H1 (cell line): Measurements from ENCODE around the gene SEMA6D. TPM values are rescaled to one million over a fixed set of nuclear protein-coding genes. Genes with fewer than 3 reads are reported as not detected.

Experiments used
- CTCF ChIA-PET: fragments of 300-600 bp; sonication (Branson Sonifier 250); formaldehyde crosslinking; loops from one replicate; lab custom pipeline; 2021; ENCODE audit not compliant: partially characterized antibody; lab: Charles Lee
- POLR2A ChIA-PET: fragments of 300-600 bp; sonication (Branson Sonifier 250); formaldehyde crosslinking; loops from one replicate; lab custom pipeline; 2021; ENCODE audit warnings: inconsistent platforms; ENCODE audit not compliant: partially characterized antibody; lab: Charles Lee
- DNase-seq, 2 experiments: peaks; one replicate each; pipeline versions ENCODE4 v3.0.0 to v3.0.0-alpha.2; 2010 to 2022; ENCODE audit warnings: low spot score in 2 of 2, low read depth in 1 of 2, mixed read lengths in 1 of 2
- FAIRE-seq: peaks from 2 replicates; lab custom pipeline; 2011; peaks lifted over from hg19 to GRCh38; lab: Jason Lieb, UNC
- H2AFZ ChIP-seq: 2 replicates; pipeline ENCODE4 v1.8.1; 2012; ENCODE audit warnings: low read length, inconsistent platforms
- H2AK5ac ChIP-seq: 2 replicates; pipeline ENCODE4 v1.6.1; 2013; ENCODE audit warnings: low read depth, low read length
- H2BK120ac ChIP-seq: replicated peaks from 2 replicates; pipeline ENCODE3; 2013; ENCODE audit warnings: low read depth, low read length, inconsistent platforms
- H2BK12ac ChIP-seq: 2 replicates; pipeline ENCODE4 v1.6.1; 2013; ENCODE audit warnings: low read depth, low read length
- H2BK15ac ChIP-seq: 2 replicates; pipeline ENCODE4 v1.6.1; 2013; ENCODE audit warnings: low read length
- H2BK20ac ChIP-seq: 2 replicates; pipeline ENCODE4 v1.6.1; 2013; ENCODE audit warnings: low read length
- H2BK5ac ChIP-seq: 2 replicates; pipeline ENCODE4 v1.6.1; 2013; ENCODE audit warnings: low read depth, low read length
- H3K14ac ChIP-seq: 2 replicates; pipeline ENCODE4 v1.6.1; 2013; ENCODE audit warnings: inconsistent platforms; ENCODE audit not compliant: insufficient read length
- H3K18ac ChIP-seq: 2 replicates; pipeline ENCODE4 v1.6.1; 2013; ENCODE audit warnings: low read length; ENCODE audit errors: extremely low read depth
- H3K23ac ChIP-seq: 2 replicates; pipeline ENCODE4 v1.6.1; 2013; ENCODE audit warnings: inconsistent platforms; ENCODE audit not compliant: insufficient read length
- H3K23me2 ChIP-seq: 2 replicates; pipeline ENCODE4 v1.6.1; 2013; ENCODE audit warnings: low read depth, low read length
- H3K27ac ChIP-seq: 2 replicates; pipeline ENCODE4 v1.6.1; 2011; ENCODE audit warnings: low read depth, low read length, inconsistent platforms
- H3K27me3 ChIP-seq, 4 experiments: replicated peaks in 1 of 4; 1 replicate in 1 of 4; 2 replicates in 3 of 4; pipeline versions ENCODE4 v1.6.1 to v1.8.1; 2011 to 2013; ENCODE audit warnings: low read length in 3 of 4, mild to moderate bottlenecking in 3 of 4, inconsistent platforms in 2 of 4, mixed read lengths in 2 of 4, moderate library complexity in 1 of 4; ENCODE audit not compliant: control insufficient read depth in 3 of 4, insufficient read depth in 3 of 4; ENCODE audit errors: extremely low read depth in 1 of 4
- H3K36me3 ChIP-seq, 4 experiments: 2 replicates each; pipeline versions ENCODE4 v1.6.1 to v1.8.1; 2011 to 2013; ENCODE audit warnings: mild to moderate bottlenecking in 4 of 4, low read length in 3 of 4, moderate library complexity in 2 of 4, control low read depth in 1 of 4, inconsistent platforms in 1 of 4; ENCODE audit not compliant: insufficient read depth in 4 of 4, control insufficient read depth in 2 of 4
- H3K4ac ChIP-seq: replicated peaks from 2 replicates; pipeline ENCODE3; 2013; ENCODE audit warnings: low read length, low read depth, mixed read lengths, inconsistent platforms; ENCODE audit not compliant: insufficient read length
- H3K4me1 ChIP-seq, 4 experiments: replicated peaks in 1 of 4; 1 replicate in 1 of 4; 2 replicates in 3 of 4; pipeline versions ENCODE4 v1.6.1 to v1.8.1; 2011 to 2013; ENCODE audit warnings: low read length in 3 of 4, inconsistent platforms in 2 of 4, mixed read lengths in 1 of 4; ENCODE audit not compliant: insufficient read depth in 4 of 4, control insufficient read depth in 3 of 4
- H3K4me2 ChIP-seq, 2 experiments: 2 replicates each; pipeline versions ENCODE4 v1.6.1 to v1.8.1; 2011 to 2013; ENCODE audit warnings: low read depth in 2 of 2, low read length in 2 of 2, control low read depth in 1 of 2, inconsistent platforms in 1 of 2, mild to moderate bottlenecking in 1 of 2; ENCODE audit not compliant: insufficient read depth in 1 of 2
- H3K4me3 ChIP-seq, 4 experiments: fragments of 200-600, 300-600 bp in 1 of 4; sonication (generic), shearing (Covaris generic), sonication (Bioruptor Twin) in 1 of 4; 2 replicates each; pipeline versions ENCODE4 v1.5.1 to v1.8.1; 2011 to 2016; ENCODE audit warnings: low read length in 4 of 4, low read depth in 3 of 4, control low read depth in 2 of 4, inconsistent platforms in 2 of 4, mild to moderate bottlenecking in 2 of 4, mixed read lengths in 1 of 4, moderate library complexity in 1 of 4; ENCODE audit not compliant: insufficient read depth in 2 of 4; ENCODE audit errors: extremely low read depth in 1 of 4
- H3K56ac ChIP-seq: replicated peaks from 2 replicates; pipeline ENCODE3; 2013; ENCODE audit warnings: low read depth, mild to moderate bottlenecking, mixed read lengths, low read length, inconsistent platforms; ENCODE audit not compliant: insufficient read length
- H3K79me1 ChIP-seq: 2 replicates; pipeline ENCODE4 v1.6.1; 2013; ENCODE audit warnings: low read depth, low read length, control low read depth
- H3K79me2 ChIP-seq, 2 experiments: 2 replicates each; pipeline versions ENCODE4 v1.6.1 to v1.8.1; 2012 to 2013; ENCODE audit warnings: low read length in 2 of 2, mild to moderate bottlenecking in 2 of 2, inconsistent platforms in 1 of 2; ENCODE audit not compliant: insufficient read depth in 2 of 2, control insufficient read depth in 1 of 2
- H3K9ac ChIP-seq, 4 experiments: replicated peaks in 1 of 4; 1 replicate in 1 of 4; 2 replicates in 3 of 4; pipeline versions ENCODE4 v1.6.1 to v1.8.1; 2011 to 2013; ENCODE audit warnings: low read depth in 3 of 4, low read length in 3 of 4, control low read depth in 2 of 4, mild to moderate bottlenecking in 2 of 4, moderate library complexity in 2 of 4, inconsistent platforms in 1 of 4; ENCODE audit errors: extremely low read depth in 1 of 4
- H3K9me3 ChIP-seq, 2 experiments: 2 replicates each; pipeline versions ENCODE4 v1.6.1 to v1.8.1; 2012 to 2013; ENCODE audit warnings: mild to moderate bottlenecking in 2 of 2, moderate library complexity in 2 of 2, control low read depth in 1 of 2, inconsistent platforms in 1 of 2, low read depth in 1 of 2, low read length in 1 of 2, mixed read lengths in 1 of 2; ENCODE audit not compliant: insufficient read depth in 2 of 2
- H4K20me1 ChIP-seq, 2 experiments: replicated peaks in 1 of 2; 2 replicates each; pipeline versions ENCODE3 to v1.8.1; 2011 to 2013; ENCODE audit warnings: inconsistent platforms in 2 of 2, low read length in 2 of 2, mild to moderate bottlenecking in 1 of 2; ENCODE audit not compliant: insufficient read depth in 2 of 2, control insufficient read depth in 1 of 2
- H4K5ac ChIP-seq: 2 replicates; pipeline ENCODE4 v1.6.1; 2013; ENCODE audit warnings: low read length, low read depth, mixed read lengths, inconsistent platforms; ENCODE audit not compliant: insufficient read length
- H4K8ac ChIP-seq: 2 replicates; pipeline ENCODE4 v1.8.0; 2013; ENCODE audit warnings: mild to moderate bottlenecking, moderate library complexity, low read length, inconsistent platforms; ENCODE audit not compliant: insufficient read depth; ENCODE audit errors: extremely low read depth
- H4K91ac ChIP-seq: replicated peaks from 2 replicates; pipeline ENCODE3; 2013; ENCODE audit warnings: low read length, mixed read lengths, inconsistent platforms; ENCODE audit not compliant: insufficient read length
- HDAC2 ChIP-seq, 2 experiments: fragments of 300-600 bp in 1 of 2; sonication (generic) in 1 of 2; IDR thresholded peaks; 2 replicates each; pipeline ENCODE4 v1.6.1; 2011 to 2012; ENCODE audit warnings: low read depth in 2 of 2, low read length in 2 of 2, mild to moderate bottlenecking in 2 of 2, moderate library complexity in 2 of 2, borderline replicate concordance in 1 of 2, inconsistent platforms in 1 of 2
- POU5F1 ChIP-seq: IDR thresholded peaks from 2 replicates; pipeline ENCODE4 v1.6.1; 2011; ENCODE audit warnings: low read depth, mild to moderate bottlenecking, low read length, moderate library complexity
- RXRA ChIP-seq: IDR thresholded peaks from 2 replicates; pipeline ENCODE4 v1.6.1; 2011; ENCODE audit warnings: low read depth, mild to moderate bottlenecking, low read length, moderate library complexity; ENCODE audit not compliant: insufficient read depth
- SP1 ChIP-seq: IDR thresholded peaks from 2 replicates; pipeline ENCODE4 v1.6.1; 2011; ENCODE audit warnings: low read depth, low read length
- TEAD4 ChIP-seq: IDR thresholded peaks from 2 replicates; pipeline ENCODE4 v1.6.1; 2012; ENCODE audit warnings: low read depth, low read length, inconsistent platforms, mixed read lengths
- WGBS, 2 experiments: shearing (Covaris generic) in 1 of 2; methylation state at CpG; one replicate each; pipeline versions ENCODE4 v1.1.6 to v1.1.7; 2013 to 2015; ENCODE audit warnings: low lambda C conversion rate in 2 of 2, mixed read lengths in 2 of 2, inconsistent platforms in 1 of 2, low coverage in 1 of 2, missing lambda C conversion rate in 1 of 2; ENCODE audit not compliant: insufficient replicate concordance in 2 of 2, insufficient coverage in 1 of 2, insufficient read length in 1 of 2; ENCODE audit errors: extremely low coverage in 1 of 2, missing lambda C conversion rate in 1 of 2; 5-methylcytosine and 5-hydroxymethylcytosine counted together
- polyA plus RNA-seq, 7 experiments: library from polyadenylated mRNA; depleted of rRNA in 3 of 7; stranded (reverse) in 5 of 7; unstranded in 2 of 7; fragments of >200 nt in 5 of 7; fragments of 200-250 nt in 2 of 7; gene quantifications; 1 replicate in 5 of 7; 2 replicates in 1 of 7; 4 replicates in 1 of 7; pipeline versions ENCODE4 v1.2.1 to v1.2.3, GENCODE V29; 2011 to 2013; ENCODE audit warnings: missing spikeins in 2 of 7, mixed read lengths in 2 of 7
- total RNA-seq: library from RNA; stranded (reverse); fragmentation: NEBNext Ultra II Directional; extraction: Animal tissue kit (Norgen Biotek cat#: 25700); gene quantifications from 2 replicates; pipeline ENCODE4 v1.2.1, GENCODE V29; 2021
- TF ChIP-seq, protein P1 (sequence below): IDR thresholded peaks from 2 replicates; pipeline ENCODE4 v1.6.1; 2011; ENCODE audit warnings: low read length, improper control_type of control experiment

The SEMA6D gene
- total and polyA plus RNA-seq, 2 of the 8 experiments (the other 6 are each of a cell fraction or from before 2014, with no cell fraction given): 2.2 to 3.8 TPM

GRCh38 chr15:47669221-47669620, 48.1 kb upstream of the SEMA6D start:
- H2BK5ac ChIP-seq: no peak overlapping the region
- DNase-seq (no peak), FAIRE-seq (no peak)
- POLR2A ChIA-PET: no interaction called here
- H2AFZ ChIP-seq: no peak overlapping the region
- H4K20me1 ChIP-seq: no peaks in the 10 kb centered on the region
- no peak overlapping the region for H3K4ac ChIP-seq
- no peaks in the 10 kb centered on the region for H3K27me3 ChIP-seq
- no peak overlapping the region for H2BK20ac ChIP-seq
- no peak overlapping the region for H3K9ac ChIP-seq
- H2AK5ac ChIP-seq: no peak overlapping the region
- no peaks in the 10 kb centered on the region for H3K79me2 ChIP-seq
- no peak overlapping the region for H3K56ac ChIP-seq
- no peaks in the 10 kb centered on the region for H3K9me3 ChIP-seq
- H3K36me3 ChIP-seq: no peaks in the 10 kb centered on the region
- H3K79me1 ChIP-seq: no peaks in the 10 kb centered on the region
- H3K4me2 ChIP-seq: no peak overlapping the region
- H3K23ac ChIP-seq: no peak overlapping the region
- TF ChIP-seq, protein P1, sequence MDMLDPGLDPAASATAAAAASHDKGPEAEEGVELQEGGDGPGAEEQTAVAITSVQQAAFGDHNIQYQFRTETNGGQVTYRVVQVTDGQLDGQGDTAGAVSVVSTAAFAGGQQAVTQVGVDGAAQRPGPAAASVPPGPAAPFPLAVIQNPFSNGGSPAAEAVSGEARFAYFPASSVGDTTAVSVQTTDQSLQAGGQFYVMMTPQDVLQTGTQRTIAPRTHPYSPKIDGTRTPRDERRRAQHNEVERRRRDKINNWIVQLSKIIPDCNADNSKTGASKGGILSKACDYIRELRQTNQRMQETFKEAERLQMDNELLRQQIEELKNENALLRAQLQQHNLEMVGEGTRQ: no peak
- TF ChIP-seq HDAC2 (IDR thresholded peaks at IDR 0.05; ENCODE audit: borderline replicate concordance in 1 of 2, low read depth in 2 of 2, low read length in 2 of 2): no peak
- TF ChIP-seq SP1: no peak
- no peak for TF ChIP-seq POU5F1
- no peak for TF ChIP-seq RXRA
- no peak for TF ChIP-seq TEAD4
- H2BK12ac ChIP-seq: no peak overlapping the region
- no peak overlapping the region for H4K5ac ChIP-seq
- no peaks in the 10 kb centered on the region for H3K23me2 ChIP-seq
- CTCF ChIA-PET: no interaction called here
- H3K14ac ChIP-seq: no peak overlapping the region
- no peak overlapping the region for H4K91ac ChIP-seq
- no peak overlapping the region for H4K8ac ChIP-seq
- H3K4me3 ChIP-seq: no peak overlapping the region
- H3K18ac ChIP-seq: no peak overlapping the region
- WGBS, 2 experiments: 93 to 100% methylated on average over 2 of the region's 2 CpGs
- no peaks in the 10 kb centered on the region; a peak in 1 of 7 replicates for H3K4me1 ChIP-seq
- H3K27ac ChIP-seq: no peak overlapping the region
- no peak overlapping the region for H2BK15ac ChIP-seq
- H2BK120ac ChIP-seq: no peak overlapping the region
